Ishikawa (cell line): ENCODE data around the gene FA2H.

Experiments
- CREB1 ChIP-seq: IDR thresholded peaks from 2 replicates; pipeline ENCODE4 v1.6.1; 2012; ENCODE audit warnings: low read depth
- EGR1 ChIP-seq: IDR thresholded peaks from 2 replicates; pipeline ENCODE4 v1.6.1; 2012
- EP300 ChIP-seq: IDR thresholded peaks from 2 replicates; pipeline ENCODE4 v1.6.1; 2012; ENCODE audit warnings: borderline replicate concordance
- FOXM1 ChIP-seq: IDR thresholded peaks from 2 replicates; pipeline ENCODE4 v1.6.1; 2012; ENCODE audit warnings: low read depth, borderline replicate concordance
- MAX ChIP-seq: IDR thresholded peaks from 2 replicates; pipeline ENCODE4 v1.6.1; 2012
- RAD21 ChIP-seq: IDR thresholded peaks from 2 replicates; pipeline ENCODE4 v1.6.1; 2012; ENCODE audit warnings: low read depth
- REST ChIP-seq: IDR thresholded peaks from 2 replicates; pipeline ENCODE4 v1.6.1; 2012; ENCODE audit warnings: low read depth, mild to moderate bottlenecking
- TAF1 ChIP-seq: IDR thresholded peaks from 2 replicates; pipeline ENCODE4 v1.6.1; 2012; ENCODE audit warnings: low read depth, mild to moderate bottlenecking
- TCF12 ChIP-seq: IDR thresholded peaks from 2 replicates; pipeline ENCODE4 v1.6.1; 2012; ENCODE audit warnings: low read depth
- TEAD4 ChIP-seq: IDR thresholded peaks from 2 replicates; pipeline ENCODE4 v1.6.1; 2012
- USF1 ChIP-seq: IDR thresholded peaks from 2 replicates; pipeline ENCODE4 v1.6.1; 2012
- YY1 ChIP-seq: IDR thresholded peaks from 2 replicates; pipeline ENCODE4 v1.6.1; 2012; ENCODE audit warnings: low read depth
- ZBTB7A ChIP-seq: IDR thresholded peaks from 2 replicates; pipeline ENCODE4 v1.6.1; 2012; ENCODE audit warnings: low read depth

- no peak for TF ChIP-seq RAD21
- no peak for TF ChIP-seq MAX
- TF ChIP-seq YY1, result no peak
- TF ChIP-seq EP300, result no peak
- TF ChIP-seq TEAD4, result no peak
- no peak for TF ChIP-seq TAF1
- no peak for TF ChIP-seq ZBTB7A
- TF ChIP-seq REST, result no peak
- no peak for TF ChIP-seq USF1
- TF ChIP-seq CREB1, result no peak
- no peak for TF ChIP-seq EGR1
- TF ChIP-seq TCF12, result no peak
- no peak for TF ChIP-seq FOXM1
Measured at GRCh38 chr16:74797414-74797813, 22.8 kb upstream of the FA2H start.
